CD4-positive, alpha-beta memory T cell (primary cell): ENCODE results near the gene LRFN5. TPM values are rescaled to one million over a fixed set of nuclear protein-coding genes. Genes with fewer than 3 reads are reported as not detected.
A peak's percentile ranks its signal among the peaks of the same experiment; 100 is the strongest.

Experiments
- CTCF ChIA-PET: fragments of 350-600 bp; sonication (Branson Sonifier 250); formaldehyde crosslinking; loops from one replicate; lab custom pipeline; 2021; ENCODE audit warnings: inconsistent platforms; ENCODE audit not compliant: partially characterized antibody; lab: Charles Lee
- POLR2A ChIA-PET: fragments of 350-600 bp; sonication (Branson Sonifier 250); formaldehyde crosslinking; loops from one replicate; lab custom pipeline; 2021; ENCODE audit not compliant: partially characterized antibody; lab: Charles Lee
- DNase-seq, 5 donors: peaks; one replicate each; pipeline versions ENCODE4 v3.0.0 to v3.0.0-alpha.2; 2020 to 2022; ENCODE audit warnings: mixed read lengths in 1 of 5
- H3K27ac ChIP-seq: one replicate; pipeline ENCODE4 v1.7.0; 2013; ENCODE audit warnings: low read depth, low read length
- H3K27me3 ChIP-seq: 2 replicates; pipeline ENCODE4 v1.7.0; 2013; ENCODE audit warnings: mild to moderate bottlenecking, low read length, moderate library complexity; ENCODE audit not compliant: insufficient read depth
- H3K36me3 ChIP-seq: 2 replicates; pipeline ENCODE4 v1.7.0; 2013; ENCODE audit warnings: mild to moderate bottlenecking, low read length, moderate library complexity; ENCODE audit not compliant: insufficient read depth
- H3K4me1 ChIP-seq: 2 replicates; pipeline ENCODE4 v1.7.0; 2013; ENCODE audit warnings: mild to moderate bottlenecking, low read length, moderate library complexity; ENCODE audit not compliant: insufficient read depth
- H3K4me3 ChIP-seq, 2 donors: one replicate each; pipeline ENCODE4 v1.7.0; 2013; ENCODE audit warnings: low read length in 2 of 2, mild to moderate bottlenecking in 1 of 2
- H3K9me3 ChIP-seq, 2 donors: one replicate each; pipeline ENCODE4 v1.7.0; 2013; ENCODE audit warnings: low read length in 2 of 2, control low read depth in 1 of 2; ENCODE audit not compliant: control insufficient read depth in 1 of 2
- H3K27ac Mint-ChIP-seq, 7 donors: one replicate each; pipeline ENCODE4 v1.8.0; 2020 to 2021; ENCODE audit warnings: mixed read lengths in 7 of 7, mild to moderate bottlenecking in 6 of 7, inconsistent platforms in 3 of 7, moderate library complexity in 3 of 7
- H3K27me3 Mint-ChIP-seq, 2 donors: one replicate each; pipeline ENCODE4 v1.8.0; 2020 to 2021; ENCODE audit warnings: mixed read lengths in 2 of 2
- H3K36me3 Mint-ChIP-seq, 2 donors: one replicate each; pipeline ENCODE4 v1.8.0; 2020 to 2021; ENCODE audit warnings: mixed read lengths in 2 of 2, inconsistent platforms in 1 of 2, mild to moderate bottlenecking in 1 of 2
- H3K4me1 Mint-ChIP-seq, 4 donors: one replicate each; pipeline ENCODE4 v1.8.0; 2020 to 2021; ENCODE audit warnings: mixed read lengths in 4 of 4, mild to moderate bottlenecking in 1 of 4
- H3K4me3 Mint-ChIP-seq, 8 donors: one replicate each; pipeline ENCODE4 v1.8.0; 2020 to 2021; ENCODE audit warnings: mixed read lengths in 8 of 8, mild to moderate bottlenecking in 7 of 8, moderate library complexity in 6 of 8, inconsistent platforms in 3 of 8
- H3K9me3 Mint-ChIP-seq, 8 donors: one replicate each; pipeline ENCODE4 v1.8.0; 2020 to 2021; ENCODE audit warnings: mixed read lengths in 8 of 8, mild to moderate bottlenecking in 5 of 8, inconsistent platforms in 3 of 8, moderate library complexity in 1 of 8
- intact Hi-C: fragments of 100-400 bp; cut with micrococcal nuclease; formaldehyde crosslinking; loops from one replicate; pipeline ENCODE4 v1.15.1; 2023
- polyA plus RNA-seq, 2 donors: library from polyadenylated mRNA; unstranded; fragments of 300-500 nt; fragmentation: Illumina TruSeq; gene quantifications; one replicate each; pipeline ENCODE4 v1.2.3, GENCODE V29; 2021
- total RNA-seq, 2 experiments: library from RNA; stranded (reverse); gene quantifications; one replicate each; pipeline ENCODE4 v1.2.3, GENCODE V29; 2021

The LRFN5 gene
- total and polyA plus RNA-seq, 4 experiments from 2014 or later: not detected

GRCh38 chr14:41810362-41810761 is 203.7 kb downstream of the LRFN5 start:
- no peak overlapping the region for H3K4me3 ChIP-seq
- ChIA-PET CTCF (no interaction called here), POLR2A (no interaction called here)
- no peak overlapping the region for H3K4me3 Mint-ChIP-seq
- no peaks in the 10 kb centered on the region for H3K36me3 ChIP-seq
- H3K4me1 ChIP-seq: peaks cover 10% of the 10 kb centered on the region
- no peaks in the 10 kb centered on the region for H3K27me3 ChIP-seq
- H3K9me3 Mint-ChIP-seq: peaks cover 0 to 4% (median 0%) of the 10 kb centered on the region in 8 donors
- no peak overlapping the region for H3K27ac Mint-ChIP-seq
- DNase-seq: no peak
- H3K36me3 Mint-ChIP-seq: no peaks in the 10 kb centered on the region
- peaks cover 0 to 7% (median 3%) of the 10 kb centered on the region in 4 donors for H3K4me1 Mint-ChIP-seq
- H3K27ac ChIP-seq: no peak overlapping the region
- H3K27me3 Mint-ChIP-seq: peaks cover 0 to 2% of the 10 kb centered on the region in 2 donors
- no peaks in the 10 kb centered on the region for H3K9me3 ChIP-seq
- intact Hi-C loops: no loop called here

GRCh38 chr14:41817626-41818025 is 210.9 kb downstream of the LRFN5 start:
- no peak for DNase-seq

GRCh38 chr14:41824441-41824840 is 217.8 kb downstream of the LRFN5 start:
- no peaks in the 10 kb centered on the region for H3K4me1 ChIP-seq
- H3K27me3 ChIP-seq: no peaks in the 10 kb centered on the region
- POLR2A ChIA-PET: no interaction called here
- no peaks in the 10 kb centered on the region for H3K36me3 Mint-ChIP-seq
- intact Hi-C loops: no loop called here
- peaks cover 0 to 1% of the 10 kb centered on the region in 2 donors for H3K27me3 Mint-ChIP-seq
- no peak overlapping the region for H3K27ac Mint-ChIP-seq
- H3K4me1 Mint-ChIP-seq: no peaks in the 10 kb centered on the region
- peaks cover 0 to 3% of the 10 kb centered on the region in 2 donors for H3K9me3 ChIP-seq
- peaks cover 0 to 25% (median 16%) of the 10 kb centered on the region in 8 donors for H3K9me3 Mint-ChIP-seq
- no peak overlapping the region for H3K27ac ChIP-seq
- no peak overlapping the region for H3K4me3 ChIP-seq
- DNase-seq: no peak
- H3K36me3 ChIP-seq: no peaks in the 10 kb centered on the region
- CTCF ChIA-PET: no interaction called here
- no peak overlapping the region for H3K4me3 Mint-ChIP-seq

More at GRCh38 chr14:41817626-41818025, 210.9 kb downstream of the LRFN5 start:
- H3K9me3 ChIP-seq: no peaks in the 10 kb centered on the region
- Mint-ChIP-seq H3K4me3 (no peak overlapping the region), H3K4me1 (no peaks in the 10 kb centered on the region), H3K27ac (no peak overlapping the region), H3K36me3 (no peaks in the 10 kb centered on the region), H3K9me3 (peaks cover 0 to 8% (median under 1%) of the 10 kb centered on the region in 8 donors), H3K27me3 (no peaks in the 10 kb centered on the region)
- no peaks in the 10 kb centered on the region for H3K36me3 ChIP-seq
- H3K27me3 ChIP-seq: no peaks in the 10 kb centered on the region
- ChIA-PET CTCF (no interaction called here), POLR2A (no interaction called here)
- intact Hi-C loops: no loop called here
- no peak overlapping the region for H3K27ac ChIP-seq
- H3K4me3 ChIP-seq: no peak overlapping the region
- no peaks in the 10 kb centered on the region for H3K4me1 ChIP-seq

- Histone ChIP-seq H3K4me3 (no peak overlapping the region), H3K27ac (no peak overlapping the region), H3K4me1 (no peaks in the 10 kb centered on the region), H3K36me3 (no peaks in the 10 kb centered on the region), H3K27me3 (no peaks in the 10 kb centered on the region), H3K9me3 (peaks cover 0 to 3% of the 10 kb centered on the region in 2 donors)
- H3K4me1 Mint-ChIP-seq: no peaks in the 10 kb centered on the region
- H3K4me3 Mint-ChIP-seq: peak overlapping the region in 1 of 8 donors; percentile 7
- H3K36me3 Mint-ChIP-seq: no peaks in the 10 kb centered on the region
- H3K27ac Mint-ChIP-seq: no peak overlapping the region
- H3K9me3 Mint-ChIP-seq: peaks cover 0 to 25% (median 16%) of the 10 kb centered on the region in 8 donors
- DNase-seq: no peak
- H3K27me3 Mint-ChIP-seq: peaks cover 0 to 1% of the 10 kb centered on the region in 2 donors
- ChIA-PET CTCF (no interaction called here), POLR2A (no interaction called here)
- intact Hi-C loops: no loop called here
Observed at GRCh38 chr14:41825622-41826021, 218.9 kb downstream of the LRFN5 start.

- H3K4me1 Mint-ChIP-seq: no peaks in the 10 kb centered on the region
- Histone ChIP-seq H3K9me3 (no peaks in the 10 kb centered on the region), H3K27ac (no peak overlapping the region), H3K36me3 (no peaks in the 10 kb centered on the region), H3K4me1 (no peaks in the 10 kb centered on the region), H3K27me3 (no peaks in the 10 kb centered on the region), H3K4me3 (no peak overlapping the region)
- no peak for DNase-seq
- H3K9me3 Mint-ChIP-seq: peaks cover 0 to 5% (median 3%) of the 10 kb centered on the region in 8 donors
- H3K27me3 Mint-ChIP-seq: no peaks in the 10 kb centered on the region
- ChIA-PET POLR2A (no interaction called here), CTCF (no interaction called here)
- H3K4me3 Mint-ChIP-seq: no peak overlapping the region
- no peak overlapping the region for H3K27ac Mint-ChIP-seq
- H3K36me3 Mint-ChIP-seq: no peaks in the 10 kb centered on the region
- intact Hi-C loops: no loop called here
Observed at GRCh38 chr14:41830714-41831406, 224.2 kb downstream of the LRFN5 start.

GRCh38 chr14:41839661-41840060 is 233.0 kb downstream of the LRFN5 start:
- intact Hi-C loops: no loop called here
- H3K36me3 ChIP-seq: no peaks in the 10 kb centered on the region
- Mint-ChIP-seq H3K27ac (no peak overlapping the region), H3K4me1 (no peaks in the 10 kb centered on the region), H3K27me3 (peaks cover 0 to 1% of the 10 kb centered on the region in 2 donors), H3K9me3 (no peaks in the 10 kb centered on the region), H3K36me3 (no peaks in the 10 kb centered on the region), H3K4me3 (no peak overlapping the region)
- CTCF ChIA-PET: no interaction called here
- no peaks in the 10 kb centered on the region for H3K9me3 ChIP-seq
- POLR2A ChIA-PET: no interaction called here
- no peaks in the 10 kb centered on the region for H3K27me3 ChIP-seq
- no peak for DNase-seq
- H3K4me1 ChIP-seq: no peaks in the 10 kb centered on the region
- H3K4me3 ChIP-seq: no peak overlapping the region
- H3K27ac ChIP-seq: no peak overlapping the region

GRCh38 chr14:41859336-41859735 is 252.7 kb downstream of the LRFN5 start:
- DNase-seq: no peak
- H3K9me3 ChIP-seq: no peaks in the 10 kb centered on the region
- CTCF ChIA-PET: no interaction called here
- no peaks in the 10 kb centered on the region for H3K27me3 ChIP-seq
- POLR2A ChIA-PET: no interaction called here
- Mint-ChIP-seq H3K4me3 (no peak overlapping the region), H3K27ac (no peak overlapping the region), H3K36me3 (no peaks in the 10 kb centered on the region), H3K27me3 (no peaks in the 10 kb centered on the region), H3K9me3 (peaks cover 0 to 9% (median 0%) of the 10 kb centered on the region in 8 donors), H3K4me1 (no peaks in the 10 kb centered on the region)
- H3K4me1 ChIP-seq: no peaks in the 10 kb centered on the region
- H3K4me3 ChIP-seq: no peak overlapping the region
- intact Hi-C loops: no loop called here
- H3K36me3 ChIP-seq: no peaks in the 10 kb centered on the region
- H3K27ac ChIP-seq: no peak overlapping the region
